NCI-H748 treated with DMSO at 0.1 percent for 48 hours (cell line): ENCODE results near the gene NRXN3.
A peak's percentile ranks its signal among the peaks of the same experiment; 100 is the strongest.
"Not testable (repeated sequence)": the region's sequence is repeated elsewhere in the genome, so short reads cannot be mapped to it uniquely, and the experiment has no call there.

ENCODE experiments used
- DNase-seq: peaks from one replicate; lab custom pipeline; 2025; lab: John Stamatoyannopoulos, UW

The NRXN3 gene

DNA sequence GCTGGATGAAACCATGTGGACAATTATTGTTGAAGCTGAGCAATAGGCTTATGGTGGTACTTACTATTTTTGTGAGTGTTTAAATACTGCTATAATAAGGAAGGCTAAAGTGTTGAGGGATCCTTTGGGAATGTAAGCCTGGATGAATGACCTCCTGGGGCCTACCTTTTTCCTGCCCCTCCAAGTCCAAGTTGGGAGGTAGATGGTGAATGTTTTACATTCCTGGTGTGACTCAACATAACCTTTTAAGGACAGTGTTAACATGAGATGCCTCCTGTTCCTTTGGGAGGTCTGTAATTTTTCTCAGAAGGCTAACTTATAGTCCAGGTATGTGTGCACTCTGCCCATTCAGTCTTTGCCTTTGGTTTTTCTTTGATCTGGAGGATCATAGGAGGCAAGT, 315.9 kb downstream of the NRXN3 start:
- DNase-seq = no peak

DNA sequence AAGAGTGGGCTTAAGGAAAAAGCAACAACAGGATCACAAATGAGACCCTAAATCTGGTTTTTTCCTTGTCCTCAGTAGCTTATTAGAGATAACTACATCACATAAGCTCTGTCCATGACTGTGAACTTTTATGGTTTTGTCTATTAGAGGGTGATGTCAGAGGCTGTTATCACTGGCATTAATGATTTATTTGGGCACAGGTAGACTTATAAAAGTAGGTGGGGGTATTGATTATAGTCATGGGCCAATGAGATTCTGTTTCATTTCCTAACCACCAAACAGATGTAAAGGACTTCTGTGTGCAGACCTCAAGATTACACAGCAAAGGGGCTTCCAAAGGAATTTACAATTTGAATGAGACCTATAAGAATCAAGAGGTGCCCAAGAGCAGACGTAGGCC, 316.4 kb downstream of the NRXN3 start:
- no peak for DNase-seq

DNA sequence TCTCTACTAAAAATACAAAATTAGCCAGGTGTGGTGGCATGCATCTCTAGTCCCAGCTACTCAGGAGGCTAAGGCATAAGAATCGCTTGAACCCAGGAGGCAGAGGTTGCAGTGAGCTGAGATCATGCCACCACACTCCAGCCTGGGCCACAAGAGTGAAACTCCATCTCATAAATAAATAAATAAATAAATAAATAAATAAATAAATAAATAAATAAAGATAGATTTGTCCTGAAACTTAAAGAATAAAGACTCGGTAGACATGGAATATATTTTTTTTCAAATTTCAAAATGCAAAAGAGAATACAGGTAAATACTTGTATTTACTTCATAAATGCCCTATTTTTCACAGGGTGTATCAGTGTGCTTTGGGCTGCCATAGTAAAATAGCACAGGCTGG, 317.4 kb downstream of the NRXN3 start:
- DNase-seq = not testable (repeated sequence)

DNA sequence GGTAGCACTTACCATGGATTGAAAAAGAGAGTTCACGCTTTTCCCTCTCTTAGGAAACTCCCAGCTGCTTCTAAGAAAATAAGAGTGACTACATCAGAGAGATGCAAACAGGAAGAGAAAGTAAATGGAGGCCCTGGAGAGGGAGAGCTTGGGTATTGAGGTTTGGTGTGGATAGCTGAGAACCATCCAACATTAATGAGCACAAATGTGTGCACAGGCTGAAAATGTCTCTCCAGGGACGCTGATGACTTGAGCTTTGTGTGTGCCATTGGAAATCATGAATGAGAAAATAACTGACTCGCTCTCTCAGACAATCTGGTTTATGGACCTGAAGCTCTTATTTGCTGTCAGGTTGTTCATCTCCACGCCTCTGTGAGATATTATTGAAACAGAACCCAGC, 318.8 kb downstream of the NRXN3 start:
- no peak for DNase-seq

DNA sequence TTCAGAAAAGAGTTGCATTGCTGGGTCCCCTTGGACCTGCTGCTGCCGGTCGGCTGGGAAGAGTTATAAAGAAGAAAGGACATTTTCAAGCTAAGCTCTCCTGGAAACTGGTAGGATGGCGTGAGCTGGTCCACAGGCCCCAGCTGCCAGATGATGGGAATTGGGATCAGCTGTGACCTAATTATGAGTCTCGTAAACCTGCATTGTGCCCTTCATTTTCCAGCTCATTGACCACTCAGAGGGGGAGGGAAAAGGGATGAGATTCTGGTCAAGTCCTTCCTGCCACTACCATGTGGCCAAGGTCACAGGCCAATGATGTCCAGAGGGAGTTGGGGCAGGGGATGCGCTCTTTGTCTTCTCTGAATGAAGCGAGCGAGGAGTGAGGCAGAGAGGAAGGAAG, 320.9 kb downstream of the NRXN3 start:
- DNase-seq = no peak

DNA sequence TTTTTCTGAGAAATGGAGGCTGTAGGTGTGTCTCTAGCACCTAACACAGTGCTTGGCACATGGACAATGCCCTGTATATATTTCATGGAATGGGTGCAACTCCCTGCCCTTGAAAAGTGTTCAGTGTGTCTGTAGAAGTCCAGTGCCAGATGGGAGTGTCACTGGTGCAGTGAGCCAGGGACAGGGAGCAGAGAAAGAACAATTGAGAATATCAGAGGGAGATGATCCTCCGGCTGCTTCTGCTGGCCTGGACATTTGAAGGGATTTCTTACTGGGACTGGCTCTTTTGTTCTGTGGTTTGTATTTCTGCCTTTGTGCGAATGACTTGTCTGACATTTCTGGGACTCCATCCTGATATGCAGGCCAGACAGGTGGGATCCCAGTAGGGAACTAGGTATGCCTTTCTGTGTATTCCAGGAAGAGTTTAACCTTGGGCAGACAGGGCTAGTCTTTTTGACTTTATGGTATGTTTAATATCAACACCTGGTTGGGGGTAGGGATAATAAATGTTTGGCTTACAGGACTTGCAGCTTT, 328.0 kb downstream of the NRXN3 start:
- DNase-seq = no peak

DNA sequence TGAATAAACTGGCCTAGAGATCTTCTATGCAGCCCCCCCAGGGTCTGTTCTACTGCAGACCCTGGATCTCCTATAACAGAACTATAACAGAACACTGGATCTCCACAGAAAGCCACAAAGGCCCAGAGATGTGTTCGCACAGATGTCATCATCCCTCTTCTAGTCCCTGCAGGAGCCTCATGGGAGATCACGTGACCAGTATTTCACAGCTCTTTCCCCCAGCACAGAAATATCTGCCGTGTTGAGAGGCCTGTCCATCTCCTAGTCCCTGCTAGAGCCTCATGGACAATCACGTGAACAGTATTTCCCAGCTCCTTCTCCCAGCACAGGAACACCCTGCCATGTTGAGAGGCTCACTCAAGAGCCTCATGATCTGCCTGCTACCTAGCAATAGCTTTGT, 331.7 kb downstream of the NRXN3 start:
- DNase-seq = no peak

DNA sequence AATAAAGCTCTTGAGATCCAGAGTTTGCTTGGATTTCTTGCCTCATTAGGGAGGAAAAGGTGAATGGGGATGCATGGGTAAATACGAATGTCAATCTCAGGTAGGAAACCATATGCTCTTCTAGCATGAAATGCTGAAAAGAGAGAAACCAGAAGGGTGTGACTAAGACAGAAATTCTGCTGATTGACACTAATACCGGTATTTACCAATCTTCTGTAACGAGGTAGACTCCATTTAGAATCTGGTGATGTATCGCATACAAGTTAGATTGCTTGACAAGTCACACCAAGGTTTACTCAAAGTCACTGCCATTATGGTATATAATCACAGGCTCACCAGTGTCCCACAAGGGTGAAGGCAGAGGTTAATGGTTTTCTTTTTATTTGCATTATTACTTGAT, 337.9 kb downstream of the NRXN3 start:
- DNase-seq = peak; percentile 47

DNA sequence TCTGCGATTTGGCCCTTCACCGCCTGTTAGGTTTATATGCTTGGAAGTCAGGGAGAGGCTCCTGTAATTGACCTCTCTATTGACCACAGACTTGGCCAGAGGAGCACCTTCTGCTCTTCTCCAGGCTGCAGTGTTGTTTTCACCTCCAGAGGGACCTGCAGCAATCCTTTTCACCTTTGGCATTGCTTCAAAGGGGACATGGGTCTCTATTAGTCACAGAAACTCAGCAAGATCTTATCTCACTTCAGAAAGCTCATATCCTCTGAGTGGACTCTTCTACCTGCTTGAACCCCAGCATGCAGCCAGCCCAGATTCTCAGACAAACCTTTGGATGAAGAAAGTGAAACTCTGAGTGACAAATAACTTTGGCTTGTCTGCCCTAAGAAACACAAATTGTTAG, 339.3 kb downstream of the NRXN3 start:
- no peak for DNase-seq

DNA sequence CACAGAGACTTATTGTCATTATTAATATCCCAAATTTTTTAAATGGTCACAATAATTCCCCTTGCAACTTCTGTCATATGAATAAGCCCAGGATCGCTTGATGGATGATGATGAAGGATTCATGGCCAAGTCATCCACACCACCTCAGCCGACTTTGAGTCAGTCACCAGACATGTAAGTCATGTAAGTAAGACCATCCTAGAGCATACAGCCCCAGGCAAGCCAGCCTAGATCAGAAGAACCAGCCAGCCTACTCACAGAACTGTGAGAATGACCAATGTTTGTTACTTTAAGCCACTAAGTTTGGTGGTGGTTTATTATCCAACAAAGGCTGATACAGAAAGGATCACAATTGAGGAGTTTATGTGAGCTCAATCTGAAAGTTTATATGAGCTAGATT, 341.8 kb downstream of the NRXN3 start:
- no peak for DNase-seq

DNA sequence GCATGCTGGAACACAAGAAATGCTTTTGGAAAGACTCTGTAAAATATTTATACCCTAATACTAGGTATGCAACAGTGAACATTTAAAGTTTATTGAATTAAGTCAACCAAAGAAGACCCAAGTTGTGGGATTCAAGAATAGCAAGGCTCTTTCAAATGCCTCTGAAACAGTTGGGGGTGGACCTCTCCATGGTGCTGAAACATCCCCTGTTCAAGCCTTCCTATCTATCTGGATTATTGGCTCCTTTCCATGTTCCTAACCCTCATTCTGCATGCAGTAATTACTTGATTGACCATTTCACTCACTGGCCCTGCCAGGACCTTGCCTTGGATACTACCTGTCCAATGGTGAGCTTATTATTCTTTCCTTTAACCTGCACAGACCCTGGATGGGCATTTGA, 349.7 kb downstream of the NRXN3 start:
- DNase-seq = no peak

DNA sequence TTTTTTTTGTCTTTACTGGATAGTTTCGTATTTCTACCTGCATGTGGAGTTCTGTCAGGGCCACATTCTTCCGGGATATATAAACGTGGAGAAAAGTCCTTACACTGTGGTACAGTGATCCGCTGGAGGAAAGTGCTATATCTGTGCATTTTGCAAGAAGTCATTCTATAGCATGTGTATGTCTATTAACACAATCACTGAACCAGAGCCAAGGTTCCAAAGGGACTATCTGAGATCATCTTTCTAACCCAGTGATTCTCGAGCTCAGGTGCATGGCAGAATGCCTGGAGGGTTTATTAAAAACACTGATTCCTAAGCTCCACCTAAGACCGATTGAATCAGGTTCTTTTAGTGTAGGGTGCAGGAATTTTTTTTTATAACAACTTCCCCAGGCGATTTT, 354.0 kb downstream of the NRXN3 start:
- no peak for DNase-seq

DNA sequence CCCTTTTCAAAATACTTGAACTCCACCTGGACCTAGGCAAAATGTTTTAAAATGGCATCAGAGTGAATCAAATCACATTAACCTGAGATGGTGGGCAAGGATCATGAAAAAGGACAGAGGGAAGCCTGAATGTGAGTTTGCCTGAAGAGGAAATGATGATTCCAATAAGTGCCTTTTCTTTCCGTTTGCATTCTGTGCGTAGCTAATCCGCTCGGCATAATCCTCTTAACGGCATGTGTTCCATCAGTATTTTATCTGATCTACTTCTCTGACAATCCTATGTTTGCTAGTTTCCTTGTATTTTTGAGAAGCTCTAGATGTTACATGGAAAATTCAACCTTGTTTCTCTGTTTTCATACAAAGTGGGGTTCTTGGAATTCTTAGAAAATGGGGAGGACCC, 354.6 kb downstream of the NRXN3 start:
- DNase-seq = no peak

DNA sequence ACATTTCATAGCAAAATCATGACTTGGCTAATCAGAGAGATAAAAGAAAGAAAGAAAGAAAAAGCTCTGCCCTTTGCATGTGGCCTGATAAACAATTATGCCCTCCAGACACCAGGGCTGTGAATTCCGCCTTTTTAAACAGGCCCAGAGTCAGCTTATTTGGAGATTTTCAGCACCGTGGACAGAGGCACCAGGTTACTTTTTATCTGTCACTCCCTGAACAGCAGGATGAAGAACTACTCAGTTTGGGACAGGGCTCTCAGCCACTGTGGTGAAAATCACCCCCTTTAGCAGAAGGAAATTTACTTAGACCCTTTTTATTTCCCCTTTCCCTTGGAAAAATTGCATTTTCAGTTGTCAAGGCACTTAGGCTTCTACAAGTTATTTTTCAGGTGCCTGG, 359.9 kb downstream of the NRXN3 start:
- DNase-seq = no peak

DNA sequence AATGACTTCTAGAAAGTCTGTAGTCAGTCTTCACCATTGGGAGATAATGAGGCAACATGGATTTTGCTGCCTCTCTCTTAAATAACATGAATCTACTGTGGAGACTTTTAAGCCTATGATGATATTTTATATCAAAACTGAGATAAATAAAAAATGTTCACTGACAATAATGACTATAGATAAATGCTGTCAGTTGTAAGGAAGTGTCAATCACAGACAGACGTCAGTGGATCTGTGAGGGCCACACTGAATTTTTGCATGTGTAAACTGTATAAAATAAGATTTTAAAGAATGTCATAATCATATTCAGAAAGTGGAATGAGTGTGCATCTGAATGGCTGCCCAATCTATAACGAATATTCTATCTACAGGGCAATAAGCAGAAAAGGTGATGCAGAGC, 364.0 kb downstream of the NRXN3 start:
- no peak for DNase-seq

DNA sequence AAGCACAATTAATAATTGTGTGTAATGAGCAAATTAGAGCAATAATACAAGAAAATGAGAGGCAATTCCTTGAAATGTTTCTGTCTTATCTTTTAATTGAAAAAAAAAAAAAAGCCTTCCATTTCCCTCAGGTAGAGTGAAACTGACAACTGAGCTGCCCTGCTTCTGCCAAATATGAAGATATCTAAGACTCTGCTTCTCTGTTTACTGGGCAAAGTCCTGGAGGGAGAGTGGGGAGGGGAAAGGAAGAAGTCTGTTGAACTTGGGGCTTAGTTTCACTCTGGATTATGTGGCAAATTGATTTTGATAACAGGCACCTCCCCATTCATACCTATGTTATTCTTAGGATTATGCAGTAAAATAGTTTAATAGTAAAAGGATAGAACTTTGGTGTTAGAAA, 364.9 kb downstream of the NRXN3 start:
- DNase-seq = no peak

DNA sequence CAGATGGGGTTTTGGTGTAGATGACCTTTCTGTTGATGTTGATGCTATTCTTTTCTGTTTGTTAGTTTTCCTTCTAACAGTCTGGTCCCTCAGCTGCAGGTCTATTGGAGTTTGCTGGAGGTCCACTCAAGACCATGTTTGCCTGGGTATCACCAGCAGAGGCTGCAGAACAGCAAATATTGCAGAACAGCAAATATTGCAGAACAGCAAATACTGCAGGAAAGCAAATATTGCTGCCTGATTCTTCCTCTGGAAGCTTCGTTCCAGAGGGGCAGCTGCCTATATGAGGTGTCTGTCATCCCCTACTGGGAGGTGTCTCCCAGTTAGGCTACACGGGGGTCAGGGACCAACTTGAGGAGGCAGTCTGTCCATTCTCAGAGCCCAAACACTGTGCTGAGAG, 371.6 kb downstream of the NRXN3 start:
- not testable (repeated sequence) for DNase-seq

DNA sequence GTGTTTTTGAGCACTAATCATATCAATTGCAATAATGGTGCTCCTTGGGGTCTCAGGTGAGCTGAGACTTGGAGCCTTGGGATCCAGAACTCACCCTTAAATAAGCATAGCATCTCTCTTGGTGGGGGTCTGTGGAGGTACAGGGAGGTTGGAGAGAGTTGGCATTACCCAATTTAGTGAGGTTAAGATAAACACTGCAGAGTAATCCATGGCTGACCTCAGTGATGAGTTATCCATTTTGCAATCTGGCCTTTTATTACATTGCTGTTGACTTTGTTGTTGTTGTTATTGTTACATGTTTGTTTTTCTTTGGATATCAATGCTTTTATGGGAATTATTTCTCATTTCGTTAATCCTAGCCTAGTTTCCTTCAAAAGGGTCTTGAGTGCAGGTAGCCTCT, 373.3 kb downstream of the NRXN3 start:
- no peak for DNase-seq

DNA sequence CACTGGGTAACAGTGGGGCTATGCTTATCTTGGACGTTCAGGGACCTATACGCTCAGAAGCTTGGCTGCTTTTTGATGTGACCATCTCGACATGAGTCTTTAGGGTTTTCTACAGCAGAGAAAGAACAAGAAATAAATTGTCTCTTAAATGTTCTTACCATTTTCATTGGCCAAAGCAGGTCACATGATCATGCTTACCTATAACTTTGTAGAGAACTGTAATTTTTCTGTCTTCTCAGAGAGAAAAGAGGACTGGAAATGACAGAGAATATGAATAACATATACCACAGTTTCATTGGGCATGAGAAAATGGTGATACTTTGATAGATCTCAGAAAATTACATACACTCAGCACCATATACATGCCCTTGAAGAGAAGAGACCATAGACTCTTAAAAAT, 390.9 kb downstream of the NRXN3 start:
- no peak for DNase-seq

DNA sequence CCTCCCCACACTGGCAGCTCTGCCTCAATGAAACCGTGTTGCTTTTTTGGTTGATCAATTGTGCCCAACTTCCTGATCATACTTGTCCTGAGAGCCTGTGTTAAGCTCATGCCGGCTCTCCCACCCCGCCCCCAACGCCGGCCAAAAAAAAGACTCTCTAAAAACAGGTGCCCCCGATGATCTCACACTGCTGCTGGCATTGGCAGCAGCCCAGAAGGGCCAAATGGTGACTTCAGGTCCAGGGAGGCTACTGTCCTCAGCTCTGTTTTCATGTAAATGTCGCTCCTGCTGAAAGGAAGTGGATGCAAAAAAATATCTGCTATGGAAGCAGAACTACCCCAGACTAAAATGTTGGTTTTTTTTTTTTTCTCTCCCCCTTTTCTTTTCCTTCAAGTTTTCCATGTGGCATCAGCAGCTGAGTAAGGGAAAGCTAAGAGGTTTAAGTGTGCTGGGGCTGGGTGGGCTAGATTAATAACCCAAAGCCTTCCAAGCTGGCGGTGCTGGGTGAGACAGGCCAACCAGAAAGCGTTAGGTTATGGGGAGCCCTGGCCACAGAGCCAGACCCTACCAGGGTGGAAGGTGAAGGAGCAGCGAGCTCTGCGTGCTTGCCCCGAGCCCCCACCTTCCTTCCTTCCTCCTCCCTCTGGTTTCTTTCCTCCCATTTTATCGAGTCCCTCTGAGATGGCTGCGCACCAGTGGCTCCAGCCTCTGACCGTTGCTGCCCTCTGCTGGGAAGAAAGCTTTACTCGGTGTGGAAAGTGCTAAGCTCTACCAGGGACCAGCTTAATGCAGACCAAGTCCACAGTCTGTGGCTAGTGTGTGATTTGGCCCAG, 396.1 kb downstream of the NRXN3 start:
- peak; percentile 76 for DNase-seq

DNA sequence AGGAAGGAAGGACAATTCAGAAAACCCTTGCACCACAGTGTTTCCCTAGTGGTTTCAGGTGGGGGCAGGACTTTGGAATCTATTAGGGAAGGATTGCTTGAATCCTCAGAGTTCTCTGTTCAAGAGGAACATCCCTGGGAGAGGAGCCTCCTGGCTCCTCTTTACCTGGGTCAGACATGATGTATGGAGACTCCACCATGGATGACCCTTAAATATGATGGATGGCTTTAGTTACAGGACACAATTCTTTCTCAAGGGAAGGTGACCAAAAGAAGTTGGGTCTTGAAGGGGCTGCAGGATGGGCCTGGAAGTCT, 396.6 kb downstream of the NRXN3 start:
- DNase-seq = no peak

DNA sequence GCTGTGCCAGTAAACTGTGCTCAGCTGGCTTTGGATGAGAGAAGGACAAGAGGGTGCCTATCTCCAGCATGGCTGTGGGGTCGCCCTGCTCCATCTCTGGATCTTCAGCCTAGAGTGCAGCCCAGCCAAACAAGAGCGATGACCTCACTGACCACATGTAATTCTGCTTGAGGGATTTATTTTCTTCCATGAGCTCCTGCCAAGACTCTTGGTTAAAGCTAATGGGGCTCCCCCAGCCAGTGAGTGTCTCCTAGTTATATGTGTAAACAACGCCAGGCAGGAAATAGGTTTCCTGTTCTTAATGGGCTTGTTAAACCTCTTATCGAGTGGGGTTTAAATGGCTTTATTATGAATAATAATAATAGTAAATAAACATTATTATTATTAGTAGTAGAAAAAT, 397.2 kb downstream of the NRXN3 start:
- no peak for DNase-seq

DNA sequence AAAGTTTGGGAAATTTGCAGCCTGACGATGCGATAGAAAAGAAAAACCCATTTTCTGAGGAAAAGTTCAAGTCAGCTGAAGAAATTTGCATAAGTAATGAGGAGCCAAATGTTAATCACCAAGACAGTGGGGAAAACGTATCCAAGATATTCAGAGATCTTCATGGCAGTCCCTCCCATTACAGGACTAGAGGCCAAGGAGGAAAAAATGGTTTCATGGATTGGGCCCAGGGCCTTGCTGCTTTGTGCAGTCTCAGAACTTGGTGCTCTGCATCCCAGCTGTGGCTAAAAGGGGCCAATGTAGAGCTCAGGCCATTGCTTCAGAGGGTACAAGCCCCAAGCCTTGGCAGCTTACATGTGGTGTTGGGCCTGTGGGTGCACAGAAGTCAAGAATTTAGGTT, 403.6 kb downstream of the NRXN3 start:
- DNase-seq = not testable (repeated sequence)

DNA sequence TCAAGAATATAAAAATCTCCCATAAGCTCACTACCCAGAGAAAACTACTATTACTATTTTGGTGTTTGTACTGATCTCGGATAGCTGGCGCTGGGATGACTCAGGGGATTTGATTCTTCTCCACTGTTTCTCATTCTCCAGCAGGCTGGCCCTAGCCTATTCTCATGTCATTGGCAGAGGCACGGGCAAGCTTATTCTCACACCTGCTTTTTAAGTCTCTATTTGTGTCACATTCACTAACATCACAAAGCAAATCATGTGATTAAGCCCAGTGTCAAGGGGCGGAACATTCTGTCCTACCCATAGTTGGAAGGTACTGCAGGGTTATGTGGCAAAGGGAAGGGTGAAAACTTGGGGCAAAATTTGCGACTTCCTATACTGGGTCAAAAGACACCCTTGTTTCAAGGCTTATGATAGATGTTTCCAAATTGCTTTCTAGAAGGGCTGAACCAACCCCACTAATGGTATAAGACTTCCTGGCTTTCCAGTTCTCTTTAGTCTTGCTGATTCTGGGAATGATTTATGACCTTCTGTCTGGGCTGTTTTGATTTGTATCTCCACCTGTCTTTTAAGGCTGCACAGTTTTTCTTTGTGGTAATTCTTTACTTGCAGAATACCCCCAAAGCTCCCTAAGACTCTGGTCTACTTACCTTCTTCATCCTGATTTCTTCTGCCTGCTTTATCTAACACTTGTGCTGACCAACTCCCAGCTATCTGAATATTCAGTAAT, 406.4 kb downstream of the NRXN3 start:
- DNase-seq = no peak
